H1 (cell line): ENCODE measurements around the gene AHRR. TPM values are rescaled to one million over a fixed set of nuclear protein-coding genes. Genes with fewer than 3 reads are reported as not detected.

Experiments
- RNF2 ChIP-seq: fragments of 200-900, 300-1000 bp; sonication (generic); IDR thresholded peaks from 2 replicates; pipeline ENCODE4 v1.7.1; 2016; ENCODE audit warnings: borderline replicate concordance, low read depth, mild to moderate bottlenecking, antibody characterized with exemption, low read length; ENCODE audit not compliant: poor library complexity, severe bottlenecking; ENCODE audit errors: missing control alignments
- polyA plus RNA-seq, 7 experiments: library from polyadenylated mRNA; depleted of rRNA in 3 of 7; stranded (reverse) in 5 of 7; unstranded in 2 of 7; fragments of >200 nt in 5 of 7; fragments of 200-250 nt in 2 of 7; gene quantifications; 1 replicate in 5 of 7; 2 replicates in 1 of 7; 4 replicates in 1 of 7; pipeline versions ENCODE4 v1.2.1 to v1.2.3, GENCODE V29; 2011 to 2013; ENCODE audit warnings: missing spikeins in 2 of 7, mixed read lengths in 2 of 7
- total RNA-seq: library from RNA; stranded (reverse); fragmentation: NEBNext Ultra II Directional; extraction: Animal tissue kit (Norgen Biotek cat#: 25700); gene quantifications from 2 replicates; pipeline ENCODE4 v1.2.1, GENCODE V29; 2021
- TF ChIP-seq, protein P1 (sequence below): fragments of 300-600 bp; sonication (generic); IDR thresholded peaks from 2 replicates; pipeline ENCODE4 v1.7.1; 2012; ENCODE audit warnings: low read length, moderate library complexity, mild to moderate bottlenecking, inconsistent platforms; ENCODE audit not compliant: insufficient replicate concordance

The AHRR gene
- total and polyA plus RNA-seq, 2 of the 8 experiments (the other 6 are each of a cell fraction or from before 2014, with no cell fraction given) = 0.41 to 0.80 TPM

- TF ChIP-seq, protein P1, sequence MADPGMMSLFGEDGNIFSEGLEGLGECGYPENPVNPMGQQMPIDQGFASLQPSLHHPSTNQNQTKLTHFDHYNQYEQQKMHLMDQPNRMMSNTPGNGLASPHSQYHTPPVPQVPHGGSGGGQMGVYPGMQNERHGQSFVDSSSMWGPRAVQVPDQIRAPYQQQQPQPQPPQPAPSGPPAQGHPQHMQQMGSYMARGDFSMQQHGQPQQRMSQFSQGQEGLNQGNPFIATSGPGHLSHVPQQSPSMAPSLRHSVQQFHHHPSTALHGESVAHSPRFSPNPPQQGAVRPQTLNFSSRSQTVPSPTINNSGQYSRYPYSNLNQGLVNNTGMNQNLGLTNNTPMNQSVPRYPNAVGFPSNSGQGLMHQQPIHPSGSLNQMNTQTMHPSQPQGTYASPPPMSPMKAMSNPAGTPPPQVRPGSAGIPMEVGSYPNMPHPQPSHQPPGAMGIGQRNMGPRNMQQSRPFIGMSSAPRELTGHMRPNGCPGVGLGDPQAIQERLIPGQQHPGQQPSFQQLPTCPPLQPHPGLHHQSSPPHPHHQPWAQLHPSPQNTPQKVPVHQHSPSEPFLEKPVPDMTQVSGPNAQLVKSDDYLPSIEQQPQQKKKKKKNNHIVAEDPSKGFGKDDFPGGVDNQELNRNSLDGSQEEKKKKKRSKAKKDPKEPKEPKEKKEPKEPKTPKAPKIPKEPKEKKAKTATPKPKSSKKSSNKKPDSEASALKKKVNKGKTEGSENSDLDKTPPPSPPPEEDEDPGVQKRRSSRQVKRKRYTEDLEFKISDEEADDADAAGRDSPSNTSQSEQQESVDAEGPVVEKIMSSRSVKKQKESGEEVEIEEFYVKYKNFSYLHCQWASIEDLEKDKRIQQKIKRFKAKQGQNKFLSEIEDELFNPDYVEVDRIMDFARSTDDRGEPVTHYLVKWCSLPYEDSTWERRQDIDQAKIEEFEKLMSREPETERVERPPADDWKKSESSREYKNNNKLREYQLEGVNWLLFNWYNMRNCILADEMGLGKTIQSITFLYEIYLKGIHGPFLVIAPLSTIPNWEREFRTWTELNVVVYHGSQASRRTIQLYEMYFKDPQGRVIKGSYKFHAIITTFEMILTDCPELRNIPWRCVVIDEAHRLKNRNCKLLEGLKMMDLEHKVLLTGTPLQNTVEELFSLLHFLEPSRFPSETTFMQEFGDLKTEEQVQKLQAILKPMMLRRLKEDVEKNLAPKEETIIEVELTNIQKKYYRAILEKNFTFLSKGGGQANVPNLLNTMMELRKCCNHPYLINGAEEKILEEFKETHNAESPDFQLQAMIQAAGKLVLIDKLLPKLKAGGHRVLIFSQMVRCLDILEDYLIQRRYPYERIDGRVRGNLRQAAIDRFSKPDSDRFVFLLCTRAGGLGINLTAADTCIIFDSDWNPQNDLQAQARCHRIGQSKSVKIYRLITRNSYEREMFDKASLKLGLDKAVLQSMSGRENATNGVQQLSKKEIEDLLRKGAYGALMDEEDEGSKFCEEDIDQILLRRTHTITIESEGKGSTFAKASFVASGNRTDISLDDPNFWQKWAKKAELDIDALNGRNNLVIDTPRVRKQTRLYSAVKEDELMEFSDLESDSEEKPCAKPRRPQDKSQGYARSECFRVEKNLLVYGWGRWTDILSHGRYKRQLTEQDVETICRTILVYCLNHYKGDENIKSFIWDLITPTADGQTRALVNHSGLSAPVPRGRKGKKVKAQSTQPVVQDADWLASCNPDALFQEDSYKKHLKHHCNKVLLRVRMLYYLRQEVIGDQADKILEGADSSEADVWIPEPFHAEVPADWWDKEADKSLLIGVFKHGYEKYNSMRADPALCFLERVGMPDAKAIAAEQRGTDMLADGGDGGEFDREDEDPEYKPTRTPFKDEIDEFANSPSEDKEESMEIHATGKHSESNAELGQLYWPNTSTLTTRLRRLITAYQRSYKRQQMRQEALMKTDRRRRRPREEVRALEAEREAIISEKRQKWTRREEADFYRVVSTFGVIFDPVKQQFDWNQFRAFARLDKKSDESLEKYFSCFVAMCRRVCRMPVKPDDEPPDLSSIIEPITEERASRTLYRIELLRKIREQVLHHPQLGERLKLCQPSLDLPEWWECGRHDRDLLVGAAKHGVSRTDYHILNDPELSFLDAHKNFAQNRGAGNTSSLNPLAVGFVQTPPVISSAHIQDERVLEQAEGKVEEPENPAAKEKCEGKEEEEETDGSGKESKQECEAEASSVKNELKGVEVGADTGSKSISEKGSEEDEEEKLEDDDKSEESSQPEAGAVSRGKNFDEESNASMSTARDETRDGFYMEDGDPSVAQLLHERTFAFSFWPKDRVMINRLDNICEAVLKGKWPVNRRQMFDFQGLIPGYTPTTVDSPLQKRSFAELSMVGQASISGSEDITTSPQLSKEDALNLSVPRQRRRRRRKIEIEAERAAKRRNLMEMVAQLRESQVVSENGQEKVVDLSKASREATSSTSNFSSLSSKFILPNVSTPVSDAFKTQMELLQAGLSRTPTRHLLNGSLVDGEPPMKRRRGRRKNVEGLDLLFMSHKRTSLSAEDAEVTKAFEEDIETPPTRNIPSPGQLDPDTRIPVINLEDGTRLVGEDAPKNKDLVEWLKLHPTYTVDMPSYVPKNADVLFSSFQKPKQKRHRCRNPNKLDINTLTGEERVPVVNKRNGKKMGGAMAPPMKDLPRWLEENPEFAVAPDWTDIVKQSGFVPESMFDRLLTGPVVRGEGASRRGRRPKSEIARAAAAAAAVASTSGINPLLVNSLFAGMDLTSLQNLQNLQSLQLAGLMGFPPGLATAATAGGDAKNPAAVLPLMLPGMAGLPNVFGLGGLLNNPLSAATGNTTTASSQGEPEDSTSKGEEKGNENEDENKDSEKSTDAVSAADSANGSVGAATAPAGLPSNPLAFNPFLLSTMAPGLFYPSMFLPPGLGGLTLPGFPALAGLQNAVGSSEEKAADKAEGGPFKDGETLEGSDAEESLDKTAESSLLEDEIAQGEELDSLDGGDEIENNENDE = no peak
- no peak for TF ChIP-seq RNF2
Measured at GRCh38 chr5:468401-468800, 146.9 kb downstream of the AHRR start (continued).
